ENCODE measurements around the gene P2RX1.

The P2RX1 gene

GRCh38 chr17:3929764-3930163 lies 13.5 kb upstream of the P2RX1 start:
- TF ChIP-seq, protein P1, sequence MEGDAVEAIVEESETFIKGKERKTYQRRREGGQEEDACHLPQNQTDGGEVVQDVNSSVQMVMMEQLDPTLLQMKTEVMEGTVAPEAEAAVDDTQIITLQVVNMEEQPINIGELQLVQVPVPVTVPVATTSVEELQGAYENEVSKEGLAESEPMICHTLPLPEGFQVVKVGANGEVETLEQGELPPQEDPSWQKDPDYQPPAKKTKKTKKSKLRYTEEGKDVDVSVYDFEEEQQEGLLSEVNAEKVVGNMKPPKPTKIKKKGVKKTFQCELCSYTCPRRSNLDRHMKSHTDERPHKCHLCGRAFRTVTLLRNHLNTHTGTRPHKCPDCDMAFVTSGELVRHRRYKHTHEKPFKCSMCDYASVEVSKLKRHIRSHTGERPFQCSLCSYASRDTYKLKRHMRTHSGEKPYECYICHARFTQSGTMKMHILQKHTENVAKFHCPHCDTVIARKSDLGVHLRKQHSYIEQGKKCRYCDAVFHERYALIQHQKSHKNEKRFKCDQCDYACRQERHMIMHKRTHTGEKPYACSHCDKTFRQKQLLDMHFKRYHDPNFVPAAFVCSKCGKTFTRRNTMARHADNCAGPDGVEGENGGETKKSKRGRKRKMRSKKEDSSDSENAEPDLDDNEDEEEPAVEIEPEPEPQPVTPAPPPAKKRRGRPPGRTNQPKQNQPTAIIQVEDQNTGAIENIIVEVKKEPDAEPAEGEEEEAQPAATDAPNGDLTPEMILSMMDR (IDR thresholded peaks at IDR 0.05; ENCODE audit: insufficient read depth, low read depth, low read length, missing control alignments), result no peak
- DNase-seq (ENCODE audit: low read depth), result no peak

DNA sequence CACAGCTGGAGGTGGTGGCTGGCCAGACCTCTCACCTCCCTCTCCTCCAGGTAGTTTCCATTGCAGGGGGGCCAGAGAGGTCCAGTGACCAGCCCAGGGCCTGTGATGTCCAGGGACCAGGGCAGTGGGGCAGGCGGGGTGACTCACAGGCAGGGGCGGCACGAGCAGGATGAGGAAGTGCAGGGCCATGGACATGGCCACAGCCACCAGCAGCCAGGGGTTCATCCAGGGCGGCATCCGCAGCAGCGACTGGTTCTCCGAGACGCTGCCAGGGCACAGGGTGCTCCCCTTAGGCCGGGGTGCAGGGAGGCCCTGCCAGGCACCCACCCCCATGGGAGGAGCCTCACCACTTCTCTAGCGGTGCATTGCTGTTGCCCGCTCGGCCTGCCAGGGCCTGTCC lies 12.9 kb upstream of the P2RX1 start:
- TF ChIP-seq, protein P1 (IDR thresholded peaks at IDR 0.05; ENCODE audit: insufficient read depth, low read depth, low read length, missing control alignments), result no peak
- no peak overlapping the region for H3K4me3 ChIP-seq (ENCODE audit: low read depth, low read length)
- DNase-seq (ENCODE audit: low read depth), result no peak

More at GRCh38 chr17:3929764-3930163, 13.5 kb upstream of the P2RX1 start:
- H3K4me3 ChIP-seq (ENCODE audit: low read depth, low read length), result no peak overlapping the region

DNA sequence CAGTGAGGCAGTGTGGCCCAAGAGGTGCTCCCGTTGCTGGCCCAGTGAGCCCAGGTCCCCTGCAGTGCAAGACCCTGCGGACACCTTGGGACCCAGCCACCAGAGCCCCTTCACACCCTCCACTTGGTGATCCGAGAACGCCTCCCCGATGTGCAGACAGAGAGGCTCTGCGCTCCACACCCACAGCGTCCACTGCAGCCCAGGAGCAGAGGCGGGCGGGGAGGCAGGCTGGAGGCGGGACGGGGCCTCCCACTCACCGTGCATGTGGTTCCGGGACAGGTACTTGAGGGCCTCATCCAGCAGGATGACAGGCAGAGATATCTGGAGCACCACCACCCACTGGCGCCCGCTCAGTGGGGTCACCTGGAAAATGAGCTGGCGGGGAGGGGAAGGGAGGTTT lies 12.1 kb upstream of the P2RX1 start:
- no peak for DNase-seq (ENCODE audit: low read depth)
- TF ChIP-seq, protein P1 (IDR thresholded peaks at IDR 0.05; ENCODE audit: insufficient read depth, low read depth, low read length, missing control alignments), result no peak
- no peak overlapping the region for H3K4me3 ChIP-seq (ENCODE audit: low read depth, low read length)

- no peak overlapping the region for H3K4me3 ChIP-seq (ENCODE audit: low read depth, low read length)
- DNase-seq (ENCODE audit: low read depth), result no peak
- TF ChIP-seq, protein P1 (IDR thresholded peaks at IDR 0.05; ENCODE audit: insufficient read depth, low read depth, low read length, missing control alignments), result no peak
Measured at GRCh38 chr17:3927628-3928340, 11.5 kb upstream of the P2RX1 start.

DNA sequence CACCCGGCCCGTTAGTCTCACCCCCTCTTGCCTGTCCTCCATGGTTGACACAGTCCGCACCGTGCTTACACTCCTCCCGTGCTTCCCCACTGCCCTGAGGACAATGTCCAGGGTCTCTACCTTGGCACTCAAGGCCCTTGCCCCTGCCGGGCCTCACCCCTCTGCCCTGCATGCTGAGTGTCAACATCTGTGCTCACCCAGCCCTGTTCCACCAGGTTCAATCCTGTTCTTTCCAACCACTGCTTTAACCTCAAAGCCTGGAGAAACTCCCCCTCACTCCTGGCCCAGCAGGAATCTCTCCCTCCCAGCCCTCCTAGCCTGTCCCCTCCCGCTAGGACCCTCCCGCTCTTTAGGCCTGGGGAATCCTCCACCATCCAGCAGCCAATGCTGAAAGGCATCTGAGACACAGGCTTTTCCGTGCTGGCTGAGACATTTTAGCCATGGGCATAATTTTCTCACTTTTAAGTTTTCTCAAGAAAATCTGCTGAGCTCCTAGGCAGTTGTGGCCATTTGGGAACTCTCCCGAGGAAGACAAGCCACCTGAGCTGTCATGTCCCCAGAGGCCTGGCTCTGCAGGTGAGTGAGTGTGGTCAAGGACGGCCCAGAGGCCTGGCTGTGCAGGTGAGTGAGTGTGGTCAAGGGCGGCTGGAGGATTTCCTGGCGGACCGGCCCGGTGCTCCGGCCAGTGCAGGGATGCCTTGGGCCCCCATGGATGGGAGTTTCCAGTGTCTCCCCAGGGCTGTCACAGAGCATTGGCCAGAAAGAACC lies 10.8 kb upstream of the P2RX1 start:
- TF ChIP-seq, protein P1 (IDR thresholded peaks at IDR 0.05; ENCODE audit: insufficient read depth, low read depth, low read length, missing control alignments), result no peak
- H3K4me3 ChIP-seq (ENCODE audit: low read depth, low read length), result no peak overlapping the region
- no peak for DNase-seq (ENCODE audit: low read depth)

DNA sequence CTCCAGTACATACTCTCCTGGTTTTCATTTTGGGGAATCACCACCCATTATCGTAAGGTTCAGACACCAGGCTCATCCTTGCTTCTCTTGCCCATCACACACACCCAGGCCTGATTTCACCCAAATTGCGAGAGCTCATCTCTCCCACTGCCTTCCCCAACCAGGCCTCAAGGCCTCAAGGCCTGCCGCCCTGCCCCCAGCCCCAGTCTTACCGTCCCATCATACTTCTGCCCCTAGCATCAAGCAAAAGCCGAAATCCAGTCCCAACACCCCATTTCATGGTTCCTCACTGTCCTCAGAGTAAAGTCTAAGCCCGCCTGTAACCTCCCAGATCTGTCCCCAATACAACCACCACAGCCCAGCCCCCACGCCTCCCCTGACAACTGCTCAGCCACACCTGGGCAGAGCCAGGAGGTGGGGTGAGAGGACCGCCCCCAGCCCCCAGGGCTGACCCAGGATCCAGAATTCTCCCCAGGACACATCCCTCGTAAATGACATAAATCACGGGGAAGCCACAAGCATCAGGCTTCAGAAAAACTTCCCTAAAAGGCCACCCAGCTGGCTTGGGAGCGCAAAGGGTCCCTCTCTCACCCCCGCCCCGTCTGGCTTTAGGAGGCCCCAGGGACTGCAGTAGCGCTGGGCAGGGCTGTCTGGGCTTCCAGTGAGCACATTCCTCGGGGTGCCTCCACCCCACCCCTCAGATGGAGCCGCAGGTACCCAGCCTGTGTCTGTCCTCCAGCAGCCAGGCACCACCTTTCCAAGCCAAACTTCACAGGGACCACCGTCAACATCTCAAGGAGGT lies 9.6 kb upstream of the P2RX1 start:
- TF ChIP-seq, protein P1 (IDR thresholded peaks at IDR 0.05; ENCODE audit: insufficient read depth, low read depth, low read length, missing control alignments), result no peak
- H3K4me3 ChIP-seq (ENCODE audit: low read depth, low read length), result no peak overlapping the region
- DNase-seq (ENCODE audit: low read depth), result no peak
